HG03159 (cell line): ENCODE results near the gene CASP7.
"Not testable (repeated sequence)": the region's sequence is repeated elsewhere in the genome, so short reads cannot be mapped to it uniquely, and the experiment has no call there.

Source experiments
- ATAC-seq: cut with Tn5 transposase; IDR thresholded peaks from one replicate; pipeline ENCODE4 v1.9.1; 2021; ENCODE audit warnings: mild to moderate bottlenecking, moderate library complexity; ENCODE audit not compliant: unreplicated experiment

Gene CASP7

DNA sequence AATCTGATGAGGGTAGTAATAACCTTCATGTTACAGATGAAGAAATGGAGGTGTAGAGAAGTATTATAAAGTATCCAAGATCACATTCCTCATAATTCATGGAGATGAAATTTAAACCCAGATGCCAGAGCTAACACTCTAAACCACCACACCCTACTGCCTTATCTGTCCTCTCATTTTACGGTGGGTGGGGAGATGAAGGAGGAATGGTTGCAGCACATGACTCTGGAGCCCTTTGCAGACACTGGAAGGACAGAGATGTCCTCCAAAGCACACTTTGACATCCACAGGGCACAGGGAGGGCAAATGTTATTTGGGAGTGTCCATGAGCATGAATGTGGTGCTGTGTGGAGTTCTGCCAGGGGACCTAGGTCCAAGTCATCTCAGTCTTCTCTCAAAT, 72.8 kb downstream of the CASP7 start:
- ATAC-seq: no peak

DNA sequence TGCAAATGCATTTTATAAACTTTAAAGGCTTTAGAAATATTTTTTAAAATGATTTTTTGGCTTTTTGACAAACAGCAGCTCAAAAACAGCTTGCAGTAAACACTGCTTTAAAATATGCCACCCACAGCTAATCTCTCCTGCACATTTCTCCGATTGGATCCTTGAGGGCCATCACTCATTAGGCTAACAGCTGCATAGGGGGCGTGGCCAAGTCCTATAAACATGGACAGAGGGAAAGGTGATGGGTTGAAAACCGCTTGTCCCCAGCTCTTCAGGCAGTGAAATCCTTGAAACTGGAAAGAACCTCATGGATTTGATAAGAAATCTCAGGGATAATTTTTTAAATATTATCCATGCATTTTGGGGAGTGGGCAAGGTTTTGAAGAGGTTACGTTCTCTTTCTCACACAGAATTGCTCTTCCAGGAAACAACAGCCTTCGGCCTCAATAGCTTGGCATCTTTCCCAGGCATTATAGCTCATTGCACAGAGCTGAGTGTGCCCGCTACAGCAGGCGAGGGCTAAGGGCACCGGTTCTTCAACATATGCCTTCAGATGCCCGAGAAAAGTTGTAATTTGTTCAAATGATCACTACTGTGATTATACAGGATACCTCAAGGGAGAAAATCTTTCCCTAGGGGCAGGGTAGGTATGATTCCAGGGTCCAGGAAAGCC, 73.4 kb downstream of the CASP7 start:
- ATAC-seq: no peak

DNA sequence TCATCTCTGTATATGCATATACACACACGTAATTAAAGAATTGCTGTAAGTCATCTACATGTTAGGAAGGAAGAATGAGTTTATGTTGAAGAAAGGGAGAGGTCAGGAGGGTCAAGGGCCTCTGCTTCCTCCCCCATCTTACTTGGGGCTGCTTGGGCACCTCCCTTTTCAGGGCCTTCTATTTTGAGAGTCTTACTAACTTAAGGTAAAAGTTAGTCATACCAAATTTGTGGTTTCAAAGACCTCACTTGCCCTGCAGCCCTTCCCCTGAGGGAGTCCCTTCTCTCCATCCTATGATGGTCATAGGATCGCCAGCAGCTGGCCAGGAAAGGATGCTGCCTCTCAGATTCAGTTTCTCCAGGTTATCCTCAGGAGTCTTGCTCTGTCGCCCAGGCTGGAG, 74.4 kb downstream of the CASP7 start:
- no peak for ATAC-seq

DNA sequence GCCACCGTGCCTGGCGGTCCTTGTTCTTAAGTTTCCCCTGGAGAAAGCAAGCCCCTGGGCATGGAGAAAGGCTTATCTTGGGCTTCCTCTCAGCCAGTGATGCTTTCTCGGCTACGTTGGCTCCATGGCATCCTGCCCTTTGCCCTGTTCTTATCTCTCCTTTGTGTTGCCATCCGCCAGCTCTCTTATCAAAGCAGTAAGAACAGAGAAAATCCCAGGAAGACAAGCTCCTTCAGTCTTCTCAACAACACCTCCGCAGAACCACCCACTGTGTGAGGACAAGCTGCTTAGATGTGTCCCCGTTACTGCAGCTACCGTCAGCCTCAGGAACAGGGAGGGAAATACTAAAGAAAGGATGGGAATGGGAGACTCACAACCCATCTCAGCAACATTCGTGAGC, 75.1 kb downstream of the CASP7 start:
- no peak for ATAC-seq

DNA sequence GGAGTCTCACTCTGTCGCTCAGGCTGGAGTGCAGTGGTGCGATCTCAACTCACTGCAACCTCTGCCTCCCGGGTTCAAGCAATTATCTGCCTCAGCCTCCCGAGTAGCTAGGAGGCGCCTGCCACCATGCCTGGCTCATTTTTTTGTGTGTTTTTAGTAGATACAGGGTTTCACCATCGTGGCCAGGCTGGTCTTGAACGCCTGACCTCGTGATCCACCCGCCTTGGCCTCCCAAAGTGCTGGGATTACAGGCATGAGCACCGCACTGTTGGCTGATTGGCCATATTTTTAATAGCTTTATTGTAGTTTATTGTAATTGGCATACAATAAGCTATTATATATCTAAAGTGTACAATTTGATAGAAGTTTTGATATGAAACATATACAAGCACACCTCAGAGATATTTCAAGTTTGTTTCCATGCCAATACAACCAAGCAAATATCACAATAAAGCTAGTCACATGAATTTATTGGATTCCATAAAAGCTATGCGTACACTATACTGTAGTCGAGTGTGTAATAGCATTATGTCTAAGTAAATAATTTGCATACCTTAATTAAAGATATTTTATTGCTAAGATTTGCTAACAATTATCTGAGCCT, 77.3 kb downstream of the CASP7 start:
- ATAC-seq: no peak

DNA sequence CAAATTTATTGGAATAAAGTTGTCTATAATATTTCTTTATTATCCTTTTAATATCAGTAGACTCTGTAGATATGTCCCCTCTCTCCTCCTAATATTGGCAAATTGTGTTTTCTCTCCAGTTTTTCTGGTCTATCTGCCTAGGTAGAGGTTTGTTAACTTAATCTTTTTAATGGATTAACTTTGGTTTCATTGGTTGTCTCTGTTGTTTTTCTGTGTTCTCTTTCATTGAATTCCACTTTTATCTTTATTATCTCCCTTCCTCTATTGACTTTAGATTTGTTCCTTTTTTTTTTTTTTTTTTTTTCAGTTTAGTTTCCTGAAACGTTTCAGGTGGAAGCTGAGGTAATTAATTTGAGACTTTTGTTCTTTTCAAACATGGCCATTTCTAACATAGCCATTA, 82.4 kb downstream of the CASP7 start:
- no peak for ATAC-seq

DNA sequence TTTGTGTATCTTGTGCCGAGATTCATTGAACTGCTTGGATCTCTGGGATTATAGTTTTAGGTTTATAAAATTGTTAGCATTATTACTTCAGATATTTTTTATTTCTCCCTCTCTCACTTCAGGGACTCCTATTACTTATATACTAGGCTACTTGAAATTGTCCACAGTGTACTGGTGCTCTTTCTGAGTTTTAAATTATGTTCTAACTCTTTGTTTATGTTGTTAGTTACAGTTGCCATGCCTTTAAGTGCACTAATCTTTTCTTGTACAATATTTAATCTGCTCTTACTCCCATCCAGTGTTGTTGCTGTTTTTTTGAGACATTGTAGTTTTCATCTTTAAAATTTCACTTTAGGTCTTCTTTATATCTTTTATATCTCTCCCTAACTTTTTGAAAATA, 84.9 kb downstream of the CASP7 start:
- ATAC-seq: no peak

DNA sequence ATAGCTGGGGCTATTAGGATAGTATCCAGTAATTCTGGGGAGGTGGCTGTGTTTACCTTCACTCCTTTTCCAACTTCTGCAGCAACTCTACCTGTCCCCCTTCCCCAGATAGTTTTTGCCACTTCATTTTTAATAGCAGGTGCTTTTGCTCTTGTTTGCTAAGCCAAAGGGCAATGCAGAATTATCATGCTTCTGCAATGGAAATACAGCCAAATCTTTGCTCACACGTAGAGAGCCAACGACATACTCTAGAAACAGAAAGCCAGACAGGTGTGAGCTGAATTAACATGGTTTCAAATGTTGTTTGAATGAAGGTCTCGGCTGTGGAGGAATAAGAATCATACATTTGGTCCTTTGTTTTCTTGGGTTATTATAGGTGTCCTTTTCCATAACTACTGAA, 86.2 kb downstream of the CASP7 start:
- no peak for ATAC-seq

DNA sequence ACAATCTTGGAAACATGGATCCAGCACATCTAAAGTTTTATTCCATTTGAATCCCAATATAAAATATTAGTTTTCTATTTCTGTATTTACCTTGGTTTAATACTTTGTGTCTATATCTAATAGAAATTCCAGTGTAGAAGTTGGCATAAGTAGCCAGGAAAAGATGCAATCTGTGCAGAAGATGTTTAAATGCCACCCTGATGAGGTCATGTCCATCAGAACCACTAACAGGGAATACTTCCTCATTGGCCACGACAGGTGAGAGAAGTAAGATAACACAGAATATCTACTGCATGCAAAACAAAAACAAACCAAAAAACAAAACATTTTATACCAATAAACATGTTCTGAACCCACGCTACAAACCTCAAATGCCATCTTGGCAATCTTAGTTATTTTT, 87.5 kb downstream of the CASP7 start:
- no peak for ATAC-seq

DNA sequence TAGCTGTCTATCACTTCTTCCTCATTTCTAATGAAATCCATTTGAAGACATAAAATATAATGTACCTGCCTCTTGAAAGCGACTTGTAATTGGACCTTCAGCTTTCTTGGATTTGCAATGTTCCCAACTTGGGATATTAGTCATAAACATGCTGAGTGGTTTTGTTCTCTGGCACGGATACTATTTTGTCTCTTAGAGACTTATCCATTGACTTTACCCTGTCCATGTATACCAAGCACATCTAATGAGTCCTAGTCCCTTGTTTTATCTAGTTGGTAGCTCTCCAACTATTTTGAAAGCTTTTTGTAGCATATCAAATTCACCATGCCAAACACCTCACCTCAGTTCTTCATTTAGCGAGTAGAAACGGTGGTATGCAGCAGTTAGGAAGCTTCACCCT, 90.6 kb downstream of the CASP7 start:
- no peak for ATAC-seq

DNA sequence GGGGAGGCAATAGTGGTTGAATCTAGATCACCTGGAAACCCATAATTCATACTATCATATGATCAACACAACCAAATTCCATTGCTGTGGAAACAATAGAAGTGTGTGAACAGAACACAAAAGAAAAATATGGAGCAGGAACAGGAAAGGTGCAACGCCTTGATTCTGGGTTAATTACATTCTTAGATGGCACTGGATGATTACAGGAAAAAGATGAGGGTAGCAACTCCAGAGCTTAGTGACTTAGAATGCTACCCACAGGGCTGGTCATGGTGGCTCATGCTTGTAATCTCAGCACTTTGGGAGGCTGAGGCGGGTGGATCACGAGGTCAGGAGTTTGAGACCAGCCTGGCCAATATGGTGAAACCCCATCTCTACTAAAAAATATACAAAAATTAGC, 91.4 kb downstream of the CASP7 start:
- not testable (repeated sequence) for ATAC-seq

DNA sequence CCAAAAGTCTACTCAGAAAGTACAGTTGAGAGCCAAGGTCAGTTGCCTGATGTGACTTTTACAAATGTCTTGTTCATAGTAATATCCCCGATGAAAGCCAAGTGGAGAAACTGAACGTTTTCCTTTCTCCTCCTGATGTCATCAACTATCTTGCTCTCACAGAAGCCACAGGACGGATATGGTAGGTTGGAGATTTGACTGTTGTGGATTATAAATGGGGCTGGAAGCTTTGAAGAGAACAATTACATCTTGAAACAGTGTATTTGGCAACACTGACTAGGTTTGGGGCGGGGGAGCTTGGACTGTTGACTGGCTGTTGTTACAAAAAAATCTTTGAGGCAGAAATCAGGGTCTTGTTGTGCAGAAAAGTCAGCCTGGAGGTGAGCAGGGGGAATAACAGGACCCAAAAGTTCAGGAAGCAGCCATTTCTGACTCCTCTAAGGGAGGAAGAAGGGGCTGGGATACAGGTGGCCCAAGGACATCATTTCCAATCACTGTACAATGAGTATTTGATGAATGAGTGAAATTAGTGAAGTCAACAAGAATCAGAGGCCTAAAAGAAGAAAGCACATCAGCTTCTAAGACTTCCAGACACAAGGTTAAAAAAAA, 96.1 kb downstream of the CASP7 start:
- ATAC-seq: no peak

DNA sequence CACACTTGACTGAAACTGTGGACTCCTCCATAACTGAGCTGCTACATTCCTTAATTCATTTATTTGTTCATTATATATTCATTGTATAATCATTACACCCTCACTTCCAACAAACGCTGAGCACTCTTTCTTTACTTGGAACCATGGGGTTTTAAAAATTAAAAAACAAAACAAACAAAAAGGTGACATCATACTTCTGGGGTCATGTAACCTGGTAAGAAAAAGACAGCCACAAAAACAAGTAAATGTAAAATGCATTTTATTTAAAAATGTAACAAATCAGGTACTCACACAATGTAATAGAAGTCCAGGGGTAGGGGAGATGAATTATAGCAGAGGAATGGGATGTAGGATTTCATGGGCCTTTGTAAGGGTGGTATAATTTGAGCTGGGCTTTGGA, 96.8 kb downstream of the CASP7 start:
- no peak for ATAC-seq
